Mucosa of rectum (tissue), 2 donors: ENCODE data around the gene SOWAHB.
A peak's percentile ranks its signal among the peaks of the same experiment; 100 is the strongest.

Experiments used
- H3K27ac ChIP-seq, 2 donors: one replicate each; pipeline ENCODE4 v1.7.0; 2013; ENCODE audit warnings: inconsistent platforms in 2 of 2, low read depth in 2 of 2, low read length in 2 of 2
- H3K27me3 ChIP-seq, 2 donors: one replicate each; pipeline ENCODE4 v1.7.0; 2013; ENCODE audit warnings: low read length in 2 of 2; ENCODE audit not compliant: control insufficient read depth in 2 of 2, insufficient read depth in 2 of 2
- H3K36me3 ChIP-seq, 2 donors: one replicate each; pipeline ENCODE4 v1.7.0; 2013; ENCODE audit warnings: low read length in 2 of 2; ENCODE audit not compliant: control insufficient read depth in 2 of 2, insufficient read depth in 2 of 2
- H3K4me1 ChIP-seq, 2 donors: one replicate each; pipeline ENCODE4 v1.7.0; 2013; ENCODE audit warnings: low read length in 2 of 2, mild to moderate bottlenecking in 1 of 2; ENCODE audit not compliant: control insufficient read depth in 2 of 2, insufficient read depth in 2 of 2
- H3K4me3 ChIP-seq, 2 donors: one replicate each; pipeline ENCODE4 v1.7.0; 2013; ENCODE audit warnings: low read length in 2 of 2
- H3K9ac ChIP-seq, 2 donors: one replicate each; pipeline ENCODE4 v1.7.0; 2013; ENCODE audit warnings: low read length in 2 of 2, low read depth in 1 of 2, mild to moderate bottlenecking in 1 of 2
- H3K9me3 ChIP-seq, 2 donors: one replicate each; pipeline ENCODE4 v1.7.0; 2013; ENCODE audit warnings: low read length in 2 of 2; ENCODE audit not compliant: control insufficient read depth in 2 of 2
- donor health status: healthy.
- donor health status: Normal muscosa, but diverticular disease.

SOWAHB gene

GRCh38 chr4:76857074-76857409 is 40.9 kb downstream of the SOWAHB start:
- Histone ChIP-seq H3K36me3 (no peaks in the 10 kb centered on the region), H3K9ac (no peak overlapping the region), H3K27me3 (no peaks in the 10 kb centered on the region), H3K4me3 (no peak overlapping the region), H3K4me1 (peaks cover 5 to 18% of the 10 kb centered on the region in 2 donors), H3K27ac (no peak overlapping the region), H3K9me3 (no peaks in the 10 kb centered on the region)

- Histone ChIP-seq H3K36me3 (no peaks in the 10 kb centered on the region), H3K9me3 (no peaks in the 10 kb centered on the region), H3K4me1 (peaks cover 5 to 18% of the 10 kb centered on the region in 2 donors), H3K27me3 (no peaks in the 10 kb centered on the region), H3K9ac (no peak overlapping the region), H3K27ac (peak overlapping the region in 1 of 2 donors; percentile 35), H3K4me3 (no peak overlapping the region)
Observed at GRCh38 chr4:76856243-76857073, 41.5 kb downstream of the SOWAHB start.

- H3K27me3 ChIP-seq, result no peaks in the 10 kb centered on the region
- H3K36me3 ChIP-seq, result no peaks in the 10 kb centered on the region
- no peaks in the 10 kb centered on the region for H3K9me3 ChIP-seq
- no peak overlapping the region for H3K4me3 ChIP-seq
- H3K4me1 ChIP-seq, result peaks cover 5 to 18% of the 10 kb centered on the region in 2 donors
- H3K27ac ChIP-seq, result no peak overlapping the region
- no peak overlapping the region for H3K9ac ChIP-seq
Observed at GRCh38 chr4:76854858-76855257, 43.1 kb downstream of the SOWAHB start.

- Histone ChIP-seq H3K4me3 (no peak overlapping the region), H3K27me3 (no peaks in the 10 kb centered on the region), H3K9ac (no peak overlapping the region), H3K9me3 (no peaks in the 10 kb centered on the region), H3K27ac (no peak overlapping the region), H3K4me1 (peaks cover 5 to 14% of the 10 kb centered on the region in 2 donors), H3K36me3 (no peaks in the 10 kb centered on the region)
Observed at GRCh38 chr4:76851375-76851774, 46.6 kb downstream of the SOWAHB start.

GRCh38 chr4:76850010-76850441 is 47.9 kb downstream of the SOWAHB start:
- Histone ChIP-seq H3K27ac (no peak overlapping the region), H3K4me3 (no peak overlapping the region), H3K36me3 (no peaks in the 10 kb centered on the region), H3K4me1 (peaks cover 0 to under 1% of the 10 kb centered on the region in 2 donors), H3K9me3 (no peaks in the 10 kb centered on the region), H3K27me3 (no peaks in the 10 kb centered on the region), H3K9ac (no peak overlapping the region)
